B cell (primary cell): ENCODE data around the gene YPEL3. TPM values are rescaled to one million over a fixed set of nuclear protein-coding genes. Genes with fewer than 3 reads are reported as not detected.
A peak's percentile ranks its signal among the peaks of the same experiment; 100 is the strongest.

Experiments
- ATAC-seq: fragments of 200-7000 bp; cut with Tn5 transposase; one replicate; pipeline ENCODE4 v1.10.0; 2021; ENCODE audit warnings: low read depth, mild to moderate bottlenecking, moderate number of reproducible peaks, moderate library complexity
- CTCF ChIA-PET: fragments of 350-600 bp; sonication (Branson Sonifier 250); formaldehyde crosslinking; loops from one replicate; lab custom pipeline; 2021; ENCODE audit warnings: antibody characterized with exemption, inconsistent platforms; lab: Charles Lee
- POLR2A ChIA-PET: fragments of 350-600 bp; sonication (Branson Sonifier 250); formaldehyde crosslinking; loops from one replicate; lab custom pipeline; 2021; ENCODE audit warnings: antibody characterized with exemption; lab: Charles Lee
- DNase-seq: peaks from one replicate; pipeline ENCODE4 v3.0.0; 2013
- H2AFZ ChIP-seq: 2 replicates; pipeline ENCODE4 v1.6.1; 2012; ENCODE audit warnings: mild to moderate bottlenecking, low read depth, low read length; ENCODE audit not compliant: insufficient read depth, poor library complexity, severe bottlenecking
- H3K27ac ChIP-seq, 2 donors: 1 replicate in 1 of 2; 2 replicates in 1 of 2; pipeline ENCODE4 v1.5.1; 2012 to 2013; ENCODE audit warnings: low read length in 2 of 2, mild to moderate bottlenecking in 2 of 2, moderate library complexity in 1 of 2
- H3K27me3 ChIP-seq, 4 experiments: fragments of 200-600 bp in 1 of 4; sonication (generic) in 1 of 4; replicated peaks in 1 of 4; 1 replicate in 2 of 4; 2 replicates in 2 of 4; pipeline versions ENCODE4 v1.6.1 to v1.7.0; 2013 to 2016; ENCODE audit warnings: low read length in 3 of 4, mild to moderate bottlenecking in 2 of 4, mixed read lengths in 1 of 4, moderate library complexity in 1 of 4; ENCODE audit not compliant: insufficient read depth in 4 of 4, control insufficient read depth in 3 of 4; ENCODE audit errors: control extremely low read depth in 1 of 4
- H3K36me3 ChIP-seq, 2 experiments: replicated peaks in 1 of 2; 1 replicate in 1 of 2; 2 replicates in 1 of 2; pipeline versions ENCODE4 v1.6.1 to v1.7.1; 2013; ENCODE audit warnings: low read length in 1 of 2; ENCODE audit not compliant: insufficient read depth in 2 of 2, control insufficient read depth in 1 of 2; ENCODE audit errors: control extremely low read depth in 1 of 2, extremely low read depth in 1 of 2
- H3K4me1 ChIP-seq, 2 donors: fragments of 200-600 bp in 1 of 2; sonication (generic) in 1 of 2; 1 replicate in 1 of 2; 2 replicates in 1 of 2; pipeline versions ENCODE4 v1.5.1 to v1.6.1; 2013 to 2017; ENCODE audit warnings: low read length in 2 of 2; ENCODE audit not compliant: control insufficient read depth in 2 of 2, insufficient read depth in 2 of 2
- H3K4me2 ChIP-seq: replicated peaks from 2 replicates; pipeline ENCODE3; 2012; ENCODE audit warnings: mild to moderate bottlenecking, low read depth, low read length; ENCODE audit not compliant: poor library complexity, severe bottlenecking
- H3K4me3 ChIP-seq, 5 experiments: fragments of 200-600 bp in 1 of 5; sonication (generic) in 1 of 5; 1 replicate in 3 of 5; 2 replicates in 2 of 5; pipeline versions ENCODE4 v1.5.1 to v1.7.0; 2011 to 2016; ENCODE audit warnings: low read length in 4 of 5, mild to moderate bottlenecking in 4 of 5, low read depth in 2 of 5, control low read depth in 1 of 5, moderate library complexity in 1 of 5; ENCODE audit not compliant: insufficient read depth in 1 of 5; ENCODE audit errors: control extremely low read depth in 1 of 5, extremely low read depth in 1 of 5
- H3K79me2 ChIP-seq: fragments of 200-600 bp; sonication (generic); one replicate; pipeline ENCODE4 v1.6.0; 2016; ENCODE audit warnings: low read length; ENCODE audit not compliant: control insufficient read depth, insufficient read depth
- H3K9ac ChIP-seq: fragments of 200-600 bp; sonication (generic); 2 replicates; pipeline ENCODE4 v1.6.1; 2017; ENCODE audit warnings: mild to moderate bottlenecking, low read length, moderate library complexity
- H3K9me3 ChIP-seq, 3 donors: one replicate each; pipeline versions ENCODE4 v1.6.1 to v1.7.1; 2013; ENCODE audit warnings: low read length in 2 of 3; ENCODE audit not compliant: control insufficient read depth in 2 of 3, insufficient read depth in 1 of 3; ENCODE audit errors: control extremely low read depth in 1 of 3
- H4K20me1 ChIP-seq: 2 replicates; pipeline ENCODE4 v1.6.0; 2012; ENCODE audit warnings: mild to moderate bottlenecking, low read length; ENCODE audit not compliant: insufficient read depth, control insufficient read depth, poor library complexity, severe bottlenecking
- H3K27ac Mint-ChIP-seq: one replicate; pipeline ENCODE4 v1.8.0; 2021; ENCODE audit warnings: mixed read lengths
- H3K27me3 Mint-ChIP-seq: one replicate; pipeline ENCODE4 v1.8.0; 2021; ENCODE audit warnings: mixed read lengths
- H3K4me1 Mint-ChIP-seq: one replicate; pipeline ENCODE4 v1.8.0; 2021; ENCODE audit warnings: mixed read lengths
- H3K4me3 Mint-ChIP-seq: one replicate; pipeline ENCODE4 v1.8.0; 2021; ENCODE audit warnings: mixed read lengths
- H3K9me3 Mint-ChIP-seq: one replicate; pipeline ENCODE4 v1.8.0; 2022; ENCODE audit warnings: mixed read lengths; ENCODE audit not compliant: insufficient read depth
- EZH2 ChIP-seq: IDR thresholded peaks from 2 replicates; pipeline ENCODE4 v1.6.1; 2012; ENCODE audit warnings: borderline replicate concordance, low read depth, mild to moderate bottlenecking, moderate library complexity, low read length; ENCODE audit not compliant: insufficient read depth, poor library complexity, severe bottlenecking
- WGBS: methylation state at CpG from one replicate; pipeline ENCODE4 v1.1.5; 2013; ENCODE audit warnings: missing lambda C conversion rate; ENCODE audit not compliant: insufficient coverage; 5-methylcytosine and 5-hydroxymethylcytosine counted together
- intact Hi-C: fragments of 100-400 bp; cut with micrococcal nuclease; formaldehyde crosslinking; loops from one replicate; pipeline ENCODE4 v1.10.0; 2022
- polyA minus RNA-seq: library from RNA; depleted of rRNA, polyadenylated mRNA; stranded (reverse); fragments of >200 nt; gene quantifications from 2 replicates; pipeline ENCODE4 v1.2.3, GENCODE V29; 2012
- polyA plus RNA-seq: library from polyadenylated mRNA; depleted of rRNA; stranded (reverse); fragments of >200 nt; gene quantifications from 2 replicates; pipeline ENCODE4 v1.2.3, GENCODE V29; 2012
- total RNA-seq, 2 donors: library from RNA; stranded (reverse); fragments of 120-200 nt in 1 of 2; gene quantifications; 1 replicate in 1 of 2; 2 replicates in 1 of 2; pipeline versions ENCODE4 v1.2.3 to v1.2.4, GENCODE V29; 2013 to 2022
- TF ChIP-seq, protein P1 (sequence below): fragments of 200-600 bp; IDR thresholded peaks from one replicate; pipeline ENCODE4 v1.8.0; 2022; ENCODE audit warnings: antibody characterized with exemption, mild to moderate bottlenecking

Gene YPEL3, protein sequence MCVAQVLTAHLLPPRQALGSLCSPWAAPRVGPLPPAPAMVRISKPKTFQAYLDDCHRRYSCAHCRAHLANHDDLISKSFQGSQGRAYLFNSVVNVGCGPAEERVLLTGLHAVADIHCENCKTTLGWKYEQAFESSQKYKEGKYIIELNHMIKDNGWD
- total RNA-seq (302 and 314 TPM in 2 replicates), polyA plus RNA-seq (387 and 414 TPM in 2 replicates), polyA minus RNA-seq (85.5 and 101 TPM in 2 replicates)
- total RNA-seq (2013), result 98.5 TPM

- POLR2A ChIA-PET, result interaction anchor here (0.6 to 6.8 kb wide), 8 partner anchors 14 to 336 kb away, joined by 3 to 97 read pairs (median 3); partner anchors contain the start of genes ALDOA, CORO1A and TAOK2
- CTCF ChIA-PET, result interaction anchor here (0.6 to 1.5 kb wide), 3 partner anchors 30 to 538 kb away, joined by 3 to 5 read pairs (median 3); partner anchors contain the start of genes ALDOA and CORO1A
- peak within 1 kb of the TSS; percentile 93 for H2AFZ ChIP-seq
- H3K9ac ChIP-seq, result peak within 1 kb of the TSS; percentile 80
- no peaks in the 10 kb centered on the region for H3K27me3 Mint-ChIP-seq
- peak within 1 kb of the TSS; percentile 96 for H3K27ac Mint-ChIP-seq
- H3K27me3 ChIP-seq, result no peaks in the 10 kb centered on the region
- peaks cover 0 to 20% of the 10 kb centered on the region in 2 experiments for H3K36me3 ChIP-seq
- peaks cover 2% of the 10 kb centered on the region for H3K9me3 Mint-ChIP-seq
- peak within 1 kb of the TSS; percentile 42 to 92 (median 81) for H3K4me3 ChIP-seq
- H3K4me2 ChIP-seq, result peak within 1 kb of the TSS; percentile 98
- peaks cover 30 to 48% of the 10 kb centered on the region in 2 donors for H3K4me1 ChIP-seq
- 7% methylated on average over 74 of the region's 77 CpGs for WGBS
- H3K9me3 ChIP-seq, result peaks cover 2 to 37% (median 25%) of the 10 kb centered on the region in 3 donors
- H3K4me3 Mint-ChIP-seq, result peak within 1 kb of the TSS; percentile 91
- H3K27ac ChIP-seq, result peak within 1 kb of the TSS; percentile 90 to 95
- DNase-seq (peak; percentile 91), ATAC-seq (peak; percentile 55)
- peaks cover 21% of the 10 kb centered on the region for H3K79me2 ChIP-seq
- intact Hi-C loops, result loop anchor here (1.0 to 10.0 kb wide), 5 partner anchors 27 to 539 kb away; partner anchors contain the start of genes ALDOA, MAPK3, MYL11 and TBC1D10B
- TF ChIP-seq, protein P1, sequence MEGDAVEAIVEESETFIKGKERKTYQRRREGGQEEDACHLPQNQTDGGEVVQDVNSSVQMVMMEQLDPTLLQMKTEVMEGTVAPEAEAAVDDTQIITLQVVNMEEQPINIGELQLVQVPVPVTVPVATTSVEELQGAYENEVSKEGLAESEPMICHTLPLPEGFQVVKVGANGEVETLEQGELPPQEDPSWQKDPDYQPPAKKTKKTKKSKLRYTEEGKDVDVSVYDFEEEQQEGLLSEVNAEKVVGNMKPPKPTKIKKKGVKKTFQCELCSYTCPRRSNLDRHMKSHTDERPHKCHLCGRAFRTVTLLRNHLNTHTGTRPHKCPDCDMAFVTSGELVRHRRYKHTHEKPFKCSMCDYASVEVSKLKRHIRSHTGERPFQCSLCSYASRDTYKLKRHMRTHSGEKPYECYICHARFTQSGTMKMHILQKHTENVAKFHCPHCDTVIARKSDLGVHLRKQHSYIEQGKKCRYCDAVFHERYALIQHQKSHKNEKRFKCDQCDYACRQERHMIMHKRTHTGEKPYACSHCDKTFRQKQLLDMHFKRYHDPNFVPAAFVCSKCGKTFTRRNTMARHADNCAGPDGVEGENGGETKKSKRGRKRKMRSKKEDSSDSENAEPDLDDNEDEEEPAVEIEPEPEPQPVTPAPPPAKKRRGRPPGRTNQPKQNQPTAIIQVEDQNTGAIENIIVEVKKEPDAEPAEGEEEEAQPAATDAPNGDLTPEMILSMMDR, result no peak
- no peak for TF ChIP-seq EZH2
- H4K20me1 ChIP-seq, result no peaks in the 10 kb centered on the region
- peaks cover 41% of the 10 kb centered on the region for H3K4me1 Mint-ChIP-seq
Measured at GRCh38 chr16:30096105-30096861, at the start of gene YPEL3. TSS of gene YPEL3 (minus strand) at chr16:30096213. CDS start at chr16:30095482, 731 bp downstream.
